ENCODE data around the gene PAOX.

- TF ChIP-seq CTCF (IDR thresholded peaks at IDR 0.05) (no peak), EZH2 (IDR thresholded peaks at IDR 0.05) (no peak), EZH2phosphoT487 (IDR thresholded peaks at IDR 0.05) (no peak)
These were observed 28.6 kb upstream of the PAOX start for GRCh38 chr10:133350283-133350949.
